HCEC 1CT (cell line): Measurements from ENCODE around the gene PIEZO2.

Experiments
- DNase-seq: peaks from one replicate; pipeline ENCODE4 v3.0.0-alpha.2; 2017

PIEZO2 gene

GRCh38 chr18:10718809-10719208 is 430.6 kb downstream of the PIEZO2 start:
- DNase-seq: no peak

DNA sequence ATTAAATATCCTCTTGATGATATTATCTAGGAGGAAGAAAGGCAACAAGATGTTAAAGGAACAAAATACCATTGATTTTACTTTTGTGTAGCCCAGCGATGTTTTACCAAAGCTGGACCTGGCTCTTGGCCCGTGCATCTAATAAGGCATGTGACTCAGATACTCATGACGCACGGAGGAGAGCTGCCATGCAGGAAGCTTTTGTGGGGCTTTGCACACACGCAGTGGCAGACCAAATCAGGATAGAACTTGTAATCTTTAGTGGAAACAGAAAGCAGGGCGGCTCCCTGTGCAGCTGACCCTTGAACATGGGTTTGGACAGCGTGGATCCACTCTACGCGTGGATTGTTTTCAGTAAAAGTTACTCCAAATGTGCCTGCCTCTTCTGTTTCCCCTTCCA is 433.6 kb downstream of the PIEZO2 start:
- peak; percentile 42 for DNase-seq

- no peak for DNase-seq
These were observed 436.0 kb downstream of the PIEZO2 start for GRCh38 chr18:10713409-10713808.

- no peak for DNase-seq
These were observed 442.1 kb downstream of the PIEZO2 start for GRCh38 chr18:10707294-10707693.

DNA sequence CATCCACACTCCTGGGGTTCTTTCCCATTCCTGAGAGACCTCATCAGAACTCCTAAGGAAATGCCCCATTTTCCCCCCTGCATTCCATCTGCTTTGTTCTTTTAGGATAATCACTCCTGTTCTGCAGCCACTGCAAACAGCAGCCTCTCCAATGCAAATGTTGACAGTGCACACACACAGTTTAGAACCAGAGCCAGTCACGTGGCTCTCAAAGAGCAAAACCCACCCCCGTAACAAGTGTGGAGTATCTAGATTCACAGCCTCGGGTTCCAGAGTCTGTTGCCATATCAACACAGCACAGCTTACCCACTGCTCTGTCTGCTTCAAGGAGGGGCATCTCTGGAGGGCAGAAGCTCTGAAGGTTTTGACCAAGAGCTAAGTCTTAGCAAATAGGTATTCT is 443.6 kb downstream of the PIEZO2 start:
- no peak for DNase-seq

DNA sequence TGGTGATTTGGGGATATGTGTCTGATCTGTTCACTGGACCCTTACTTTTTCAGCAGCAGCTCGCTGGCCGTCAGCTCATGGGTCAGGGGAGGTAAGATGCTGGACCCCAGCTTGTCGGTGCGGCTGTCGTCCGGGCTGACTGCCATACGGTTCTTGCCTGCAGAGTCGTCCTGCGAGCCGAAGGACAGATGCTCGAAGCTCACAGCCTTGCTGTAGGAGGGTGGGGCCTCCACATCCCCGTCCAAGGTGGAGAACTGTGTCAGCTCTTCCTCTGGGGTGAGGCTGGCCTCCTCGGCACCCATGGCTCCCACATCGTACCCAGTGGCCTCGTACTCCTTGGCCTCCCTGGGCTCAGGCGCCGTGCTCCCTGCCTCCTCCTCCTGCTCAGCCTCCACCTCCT is 444.1 kb downstream of the PIEZO2 start:
- no peak for DNase-seq

GRCh38 chr18:10702206-10702605 is 447.2 kb downstream of the PIEZO2 start:
- DNase-seq: no peak

GRCh38 chr18:10690366-10690765 is 459.0 kb downstream of the PIEZO2 start:
- DNase-seq: no peak

DNA sequence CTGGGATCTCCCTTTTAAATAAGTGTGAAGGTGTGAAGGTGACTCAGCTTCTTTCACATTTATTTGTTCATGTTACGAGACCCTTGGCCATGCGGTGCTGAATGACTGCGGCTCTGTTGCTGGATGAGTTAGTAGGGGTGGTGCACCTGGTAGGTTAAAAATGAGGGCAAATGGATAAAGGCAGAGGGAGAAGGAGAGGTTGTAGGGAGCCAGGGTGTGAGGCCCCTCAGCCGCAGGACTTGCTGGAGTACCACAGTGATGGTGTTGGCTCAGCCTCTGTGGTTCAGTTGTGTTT is 459.4 kb downstream of the PIEZO2 start:
- no peak for DNase-seq

- DNase-seq: no peak
These were observed 459.9 kb downstream of the PIEZO2 start for GRCh38 chr18:10689236-10690034.

- no peak for DNase-seq
These were observed 460.6 kb downstream of the PIEZO2 start for GRCh38 chr18:10688766-10689165.

GRCh38 chr18:10687161-10687925 is 462.0 kb downstream of the PIEZO2 start:
- DNase-seq: no peak

GRCh38 chr18:10686308-10686707 is 463.1 kb downstream of the PIEZO2 start:
- no peak for DNase-seq

- no peak for DNase-seq
These were observed 463.9 kb downstream of the PIEZO2 start for GRCh38 chr18:10685484-10685883.

GRCh38 chr18:10682368-10682714 is 467.0 kb downstream of the PIEZO2 start:
- DNase-seq: no peak

DNA sequence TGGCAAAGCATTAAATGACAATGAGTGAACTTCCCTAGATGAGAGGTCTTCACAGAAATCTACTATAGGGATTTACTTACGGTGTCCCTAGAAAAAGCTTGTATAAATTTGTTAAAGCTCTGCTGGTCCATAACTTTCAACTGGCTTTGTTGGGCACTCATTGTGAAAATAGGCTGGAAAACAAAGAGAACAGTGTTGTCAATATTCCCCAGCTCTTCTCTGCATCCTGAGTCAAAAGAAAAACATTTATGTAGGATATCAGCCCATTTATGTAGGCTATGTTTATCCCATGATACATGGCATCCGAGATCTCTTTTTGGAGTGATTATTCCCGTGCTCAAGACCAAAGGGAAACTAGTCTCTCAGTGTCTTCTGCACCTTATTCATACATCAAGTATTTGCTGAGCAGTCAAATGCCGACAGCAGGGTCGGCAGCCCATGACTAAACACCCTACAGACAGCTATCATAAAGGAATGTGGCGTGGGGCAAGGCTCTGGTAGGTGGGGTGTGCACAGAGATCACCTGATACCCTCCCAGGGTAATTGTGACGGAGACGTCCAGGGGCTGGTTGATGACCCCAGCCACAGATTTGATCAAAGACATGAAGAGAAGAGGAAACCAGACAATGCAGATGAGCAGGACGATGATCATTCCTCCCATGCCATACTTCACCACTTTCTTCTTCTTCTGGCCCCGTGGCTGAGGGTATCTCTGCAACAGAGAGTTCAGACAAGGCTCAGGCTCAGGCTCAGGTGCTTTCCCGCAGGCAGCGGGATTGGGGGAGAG is 467.6 kb downstream of the PIEZO2 start:
- DNase-seq: no peak

DNA sequence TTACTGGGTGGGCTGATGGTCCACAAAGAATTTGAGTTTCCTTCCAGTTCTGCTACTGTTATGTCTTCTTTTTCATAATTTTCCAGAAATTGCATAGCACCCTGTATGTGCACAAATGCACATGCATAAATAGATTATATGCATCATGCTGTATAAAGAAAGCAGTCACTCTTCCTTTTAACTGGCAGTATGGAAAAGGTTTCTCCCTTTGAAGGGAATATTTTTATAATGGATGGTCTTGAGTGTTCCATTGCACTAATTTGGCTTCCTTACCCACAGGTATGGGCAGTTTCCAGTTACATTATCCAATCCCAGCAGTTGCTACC is 469.1 kb downstream of the PIEZO2 start:
- DNase-seq: no peak

GRCh38 chr18:10679557-10680270 is 469.7 kb downstream of the PIEZO2 start:
- no peak for DNase-seq

- DNase-seq: no peak
These were observed 477.9 kb downstream of the PIEZO2 start for GRCh38 chr18:10671441-10671840.

GRCh38 chr18:10670856-10671255 is 478.5 kb downstream of the PIEZO2 start:
- DNase-seq: no peak

GRCh38 chr18:10669441-10670100 is 479.8 kb downstream of the PIEZO2 start:
- DNase-seq: no peak

GRCh38 chr18:10663750-10664149 is 485.6 kb downstream of the PIEZO2 start:
- no peak for DNase-seq

- no peak for DNase-seq
These were observed 488.1 kb downstream of the PIEZO2 start for GRCh38 chr18:10661317-10661716.
